HK-2 (cell line): ENCODE results near the gene AGBL4.

Experiments
- DNase-seq: peaks from one replicate; pipeline ENCODE4 v3.0.0-alpha.2; 2018; ENCODE audit not compliant: unreplicated experiment

AGBL4 gene

GRCh38 chr1:48681476-48682305 is 1342.1 kb downstream of the AGBL4 start:
- DNase-seq: no peak

GRCh38 chr1:48680411-48681035 is 1343.2 kb downstream of the AGBL4 start:
- no peak for DNase-seq

- DNase-seq: no peak
Measured at GRCh38 chr1:48679859-48680258, 1343.9 kb downstream of the AGBL4 start.

- no peak for DNase-seq
Measured at GRCh38 chr1:48678710-48679505, 1344.8 kb downstream of the AGBL4 start.

- peak; percentile 42 for DNase-seq
Measured at GRCh38 chr1:48677306-48678287, 1346.2 kb downstream of the AGBL4 start.

GRCh38 chr1:48676822-48677221 is 1346.9 kb downstream of the AGBL4 start:
- no peak for DNase-seq

- no peak for DNase-seq
Measured at GRCh38 chr1:48676376-48676775, 1347.4 kb downstream of the AGBL4 start.

- DNase-seq: no peak
Measured at GRCh38 chr1:48675251-48675650, 1348.5 kb downstream of the AGBL4 start.

GRCh38 chr1:48674641-48675040 is 1349.1 kb downstream of the AGBL4 start:
- DNase-seq: peak; percentile 8

GRCh38 chr1:48673332-48674105 is 1350.2 kb downstream of the AGBL4 start:
- DNase-seq: no peak

- no peak for DNase-seq
Measured at GRCh38 chr1:48671578-48671977, 1352.2 kb downstream of the AGBL4 start.

- no peak for DNase-seq
Measured at GRCh38 chr1:48670234-48671020, 1353.3 kb downstream of the AGBL4 start.

- no peak for DNase-seq
Measured at GRCh38 chr1:48668339-48668738, 1355.4 kb downstream of the AGBL4 start.

- no peak for DNase-seq
Measured at GRCh38 chr1:48667782-48668181, 1356.0 kb downstream of the AGBL4 start.

- no peak for DNase-seq
Measured at GRCh38 chr1:48665708-48666407, 1357.9 kb downstream of the AGBL4 start.

- DNase-seq: no peak
Measured at GRCh38 chr1:48661726-48662463, 1361.9 kb downstream of the AGBL4 start.

- DNase-seq: no peak
Measured at GRCh38 chr1:48659801-48660200, 1364.0 kb downstream of the AGBL4 start.

- DNase-seq: no peak
Measured at GRCh38 chr1:48657413-48657812, 1366.3 kb downstream of the AGBL4 start.
